CD4-positive, alpha-beta T cell (primary cell): Measurements from ENCODE around the gene ENG. TPM values are rescaled to one million over a fixed set of nuclear protein-coding genes. Genes with fewer than 3 reads are reported as not detected.

ENCODE experiments used
- ATAC-seq: fragments of 200-7000 bp; cut with Tn5 transposase; one replicate; pipeline ENCODE4 v1.10.0; 2022; ENCODE audit warnings: mild to moderate bottlenecking; ENCODE audit not compliant: poor library complexity
- CTCF ChIA-PET: fragments of 350-600 bp; sonication (Branson Sonifier 250); formaldehyde crosslinking; loops from one replicate; lab custom pipeline; 2021; ENCODE audit warnings: antibody characterized with exemption, inconsistent platforms; lab: Charles Lee
- POLR2A ChIA-PET: fragments of 350-600 bp; sonication (Branson Sonifier 250); formaldehyde crosslinking; loops from one replicate; lab custom pipeline; 2021; ENCODE audit warnings: antibody characterized with exemption, inconsistent platforms; lab: Charles Lee
- DNase-seq, 14 experiments: peaks; one replicate each; pipeline ENCODE4 v3.0.0-alpha.2; 2013 to 2020; ENCODE audit warnings: mixed read lengths in 2 of 14
- H3K27ac ChIP-seq, 2 donors: one replicate each; pipeline versions ENCODE4 v1.5.1 to v1.7.0; 2013; ENCODE audit warnings: low read length in 2 of 2, low read depth in 1 of 2, mild to moderate bottlenecking in 1 of 2
- H3K27me3 ChIP-seq, 2 experiments: 1 replicate in 1 of 2; 2 replicates in 1 of 2; pipeline versions ENCODE4 v1.6.1 to v1.7.0; 2013; ENCODE audit warnings: low read length in 2 of 2, control low read depth in 1 of 2, mild to moderate bottlenecking in 1 of 2, moderate library complexity in 1 of 2; ENCODE audit not compliant: insufficient read depth in 2 of 2, control insufficient read depth in 1 of 2
- H3K36me3 ChIP-seq: one replicate; pipeline ENCODE4 v1.6.1; 2013; ENCODE audit warnings: low read length, control low read depth; ENCODE audit not compliant: insufficient read depth
- H3K4me1 ChIP-seq: one replicate; pipeline ENCODE4 v1.6.1; 2013; ENCODE audit warnings: low read length, control low read depth; ENCODE audit not compliant: insufficient read depth
- H3K4me3 ChIP-seq: one replicate; pipeline ENCODE4 v1.5.1; 2013; ENCODE audit warnings: mild to moderate bottlenecking, low read length, moderate library complexity
- H3K9me3 ChIP-seq, 2 experiments: 1 replicate in 1 of 2; 2 replicates in 1 of 2; pipeline versions ENCODE4 v1.6.1 to v1.7.0; 2013; ENCODE audit warnings: low read length in 2 of 2, mild to moderate bottlenecking in 2 of 2, control low read depth in 1 of 2, moderate library complexity in 1 of 2; ENCODE audit not compliant: control insufficient read depth in 1 of 2, insufficient read depth in 1 of 2
- H3K27ac Mint-ChIP-seq: one replicate; pipeline ENCODE4 v1.8.0; 2020; ENCODE audit warnings: mixed read lengths
- H3K27me3 Mint-ChIP-seq: one replicate; pipeline ENCODE4 v1.8.0; 2021; ENCODE audit warnings: mixed read lengths
- H3K36me3 Mint-ChIP-seq: one replicate; pipeline ENCODE4 v1.8.0; 2021; ENCODE audit warnings: low read depth, mixed read lengths
- H3K4me1 Mint-ChIP-seq: one replicate; pipeline ENCODE4 v1.8.0; 2021; ENCODE audit warnings: low read depth, mixed read lengths
- H3K4me3 Mint-ChIP-seq: one replicate; pipeline ENCODE4 v1.8.0; 2020; ENCODE audit warnings: mild to moderate bottlenecking, mixed read lengths
- H3K9me3 Mint-ChIP-seq: one replicate; pipeline ENCODE4 v1.8.0; 2020; ENCODE audit warnings: mixed read lengths
- CTCF ChIP-seq: fragments of 200-600 bp; IDR thresholded peaks from one replicate; pipeline ENCODE4 v1.8.0; 2022; ENCODE audit warnings: antibody characterized with exemption, mild to moderate bottlenecking
- intact Hi-C, 2 experiments: fragments of 100-400 bp; cut with DNase I in 1 of 2; cut with micrococcal nuclease in 1 of 2; formaldehyde crosslinking; loops; one replicate each; pipeline versions ENCODE4 v1.15.1 to v1.9.0; 2023 to 2025; cut with DNase I, micrococcal nuclease
- total RNA-seq, 174 experiments: library from RNA in 2 of 174; stranded (reverse) in 2 of 174; gene quantifications; one replicate each; pipeline ENCODE4 v1.2.3 and lab custom pipeline; 2021 to 2026

ENG gene
- total RNA-seq, 2 experiments from 2014 or later: 2.5 to 2.6 TPM

- Mint-ChIP-seq H3K4me1 (peaks cover 38% of the 10 kb centered on the region), H3K36me3 (no peaks in the 10 kb centered on the region), H3K27me3 (no peaks in the 10 kb centered on the region), H3K27ac (peak overlapping the region; percentile 87), H3K9me3 (no peaks in the 10 kb centered on the region), H3K4me3 (no peak overlapping the region)
- DNase-seq (no peak), ATAC-seq (no peak)
- ChIA-PET CTCF (interaction anchor here (0.6 kb wide), 1 partner anchor 306 kb away, joined by 3 read pairs; no protein-coding TSS in a partner anchor), POLR2A (no interaction called here)
- H3K27me3 ChIP-seq: no peaks in the 10 kb centered on the region
- intact Hi-C loops: loop anchor here in 1 of 2 experiments (5.0 kb wide), 1 partner anchor 37 kb away; the partner anchor contains the start of gene ST6GALNAC6
- H3K27ac ChIP-seq: no peak overlapping the region
- TF ChIP-seq CTCF: no peak
- no peaks in the 10 kb centered on the region for H3K9me3 ChIP-seq
- H3K36me3 ChIP-seq: no peaks in the 10 kb centered on the region
- H3K4me3 ChIP-seq: no peak overlapping the region
- peaks cover 66% of the 10 kb centered on the region for H3K4me1 ChIP-seq
These were observed 5.8 kb upstream of the ENG start for GRCh38 chr9:127860260-127860659.

GRCh38 chr9:127858041-127858512 lies 3.6 kb upstream of the ENG start:
- Histone ChIP-seq H3K27me3 (no peaks in the 10 kb centered on the region), H3K36me3 (no peaks in the 10 kb centered on the region), H3K9me3 (no peaks in the 10 kb centered on the region), H3K27ac (no peak overlapping the region), H3K4me3 (no peak overlapping the region), H3K4me1 (peaks cover 72% of the 10 kb centered on the region)
- TF ChIP-seq CTCF: no peak
- Mint-ChIP-seq H3K9me3 (no peaks in the 10 kb centered on the region), H3K36me3 (no peaks in the 10 kb centered on the region), H3K4me3 (no peak overlapping the region), H3K27me3 (no peaks in the 10 kb centered on the region), H3K4me1 (peaks cover 37% of the 10 kb centered on the region), H3K27ac (no peak overlapping the region)
- intact Hi-C loops: no loop called here
- DNase-seq: no peak
- ChIA-PET CTCF (no interaction called here), POLR2A (interaction anchor here (1.1 kb wide), 1 partner anchor 61 kb away, joined by 3 read pairs; no protein-coding TSS in a partner anchor)
- no peak for ATAC-seq

- no peak for ATAC-seq
- no peak for TF ChIP-seq CTCF
- Histone ChIP-seq H3K9me3 (no peaks in the 10 kb centered on the region), H3K36me3 (no peaks in the 10 kb centered on the region), H3K27ac (no peak overlapping the region), H3K4me3 (no peak overlapping the region), H3K27me3 (no peaks in the 10 kb centered on the region), H3K4me1 (peaks cover 70% of the 10 kb centered on the region)
- intact Hi-C loops: no loop called here
- Mint-ChIP-seq H3K4me1 (peaks cover 36% of the 10 kb centered on the region), H3K27ac (no peak overlapping the region), H3K27me3 (no peaks in the 10 kb centered on the region), H3K36me3 (no peaks in the 10 kb centered on the region), H3K4me3 (no peak overlapping the region), H3K9me3 (no peaks in the 10 kb centered on the region)
- POLR2A ChIA-PET: interaction anchor here (1.1 kb wide), 1 partner anchor 60 kb away, joined by 3 read pairs; no protein-coding TSS in a partner anchor
- CTCF ChIA-PET: no interaction called here
- no peak for DNase-seq
These were observed 2.8 kb upstream of the ENG start for GRCh38 chr9:127857278-127857677.
